ENCODE data around the gene SDK1. TPM values are rescaled to one million over a fixed set of nuclear protein-coding genes. Genes with fewer than 3 reads are reported as not detected.
A peak's percentile ranks its signal among the peaks of the same experiment; 100 is the strongest.

The SDK1 gene
- polyA plus RNA-seq, 1 donor from 2014 or later, result not detected

GRCh38 chr7:3277604-3278572 is 23.2 kb upstream of the SDK1 start:
- H3K9me3 Mint-ChIP-seq, result peaks cover 4 to 9% (median 7%) of the 10 kb centered on the region in 3 donors
- peaks cover 9% of the 10 kb centered on the region for H3K27me3 Mint-ChIP-seq
- no peak overlapping the region for H3K4me3 Mint-ChIP-seq
- H3K27ac Mint-ChIP-seq, result no peak overlapping the region
- no peaks in the 10 kb centered on the region for H3K36me3 Mint-ChIP-seq
- no peaks in the 10 kb centered on the region for H3K4me1 Mint-ChIP-seq

- Mint-ChIP-seq H3K36me3 (no peaks in the 10 kb centered on the region), H3K4me1 (no peaks in the 10 kb centered on the region), H3K27ac (no peak overlapping the region)
These were observed 21.8 kb upstream of the SDK1 start for GRCh38 chr7:3279147-3279818.

GRCh38 chr7:3280445-3280844 is 20.6 kb upstream of the SDK1 start:
- Mint-ChIP-seq H3K36me3 (no peaks in the 10 kb centered on the region), H3K9me3 (peaks cover 4 to 8% (median 6%) of the 10 kb centered on the region in 3 donors), H3K27ac (no peak overlapping the region), H3K4me3 (no peak overlapping the region), H3K4me1 (no peaks in the 10 kb centered on the region), H3K27me3 (peaks cover 7% of the 10 kb centered on the region)

More at GRCh38 chr7:3279147-3279818, 21.8 kb upstream of the SDK1 start:
- Mint-ChIP-seq H3K4me3 (no peak overlapping the region), H3K27me3 (peaks cover 7% of the 10 kb centered on the region), H3K9me3 (peaks cover 4 to 9% (median 6%) of the 10 kb centered on the region in 3 donors)

- Mint-ChIP-seq H3K9me3 (peaks cover 4 to 6% (median 5%) of the 10 kb centered on the region in 3 donors), H3K4me1 (no peaks in the 10 kb centered on the region), H3K4me3 (no peak overlapping the region), H3K36me3 (no peaks in the 10 kb centered on the region), H3K27me3 (peaks cover 7% of the 10 kb centered on the region), H3K27ac (no peak overlapping the region)
These were observed 20.0 kb upstream of the SDK1 start for GRCh38 chr7:3280946-3281656.

- Mint-ChIP-seq H3K9me3 (peaks cover 4 to 5% (median 4%) of the 10 kb centered on the region in 3 donors), H3K4me3 (no peak overlapping the region), H3K36me3 (no peaks in the 10 kb centered on the region), H3K27ac (no peak overlapping the region), H3K27me3 (peaks cover 7% of the 10 kb centered on the region), H3K4me1 (no peaks in the 10 kb centered on the region)
These were observed 18.6 kb upstream of the SDK1 start for GRCh38 chr7:3282457-3282856.

GRCh38 chr7:3283130-3283704 is 17.8 kb upstream of the SDK1 start:
- no peaks in the 10 kb centered on the region for H3K4me1 Mint-ChIP-seq
- no peak overlapping the region for H3K27ac Mint-ChIP-seq
- no peak overlapping the region for H3K4me3 Mint-ChIP-seq
- H3K9me3 Mint-ChIP-seq, result peaks cover 0 to 3% (median 3%) of the 10 kb centered on the region in 3 donors
- peaks cover 3% of the 10 kb centered on the region for H3K27me3 Mint-ChIP-seq
- no peaks in the 10 kb centered on the region for H3K36me3 Mint-ChIP-seq

- Mint-ChIP-seq H3K4me1 (no peaks in the 10 kb centered on the region), H3K36me3 (no peaks in the 10 kb centered on the region), H3K27ac (no peak overlapping the region), H3K27me3 (no peaks in the 10 kb centered on the region), H3K9me3 (peaks cover 0 to 5% (median 3%) of the 10 kb centered on the region in 3 donors), H3K4me3 (no peak overlapping the region)
These were observed 15.4 kb upstream of the SDK1 start for GRCh38 chr7:3285652-3286051.

GRCh38 chr7:3289996-3290395 is 11.1 kb upstream of the SDK1 start:
- H3K36me3 Mint-ChIP-seq, result no peaks in the 10 kb centered on the region
- no peaks in the 10 kb centered on the region for H3K4me1 Mint-ChIP-seq
- H3K27me3 Mint-ChIP-seq, result peaks cover 12% of the 10 kb centered on the region
- H3K4me3 Mint-ChIP-seq, result no peak overlapping the region
- peaks cover 0 to 5% (median 3%) of the 10 kb centered on the region in 3 donors for H3K9me3 Mint-ChIP-seq
- no peak overlapping the region for H3K27ac Mint-ChIP-seq

GRCh38 chr7:3292694-3293093 is 8.4 kb upstream of the SDK1 start:
- H3K27ac Mint-ChIP-seq, result no peak overlapping the region
- H3K4me3 Mint-ChIP-seq, result no peak overlapping the region
- H3K4me1 Mint-ChIP-seq, result no peaks in the 10 kb centered on the region
- H3K9me3 Mint-ChIP-seq, result peaks cover 0 to 4% (median 0%) of the 10 kb centered on the region in 3 donors
- peaks cover 1% of the 10 kb centered on the region for H3K36me3 Mint-ChIP-seq
- H3K27me3 Mint-ChIP-seq, result peaks cover 12% of the 10 kb centered on the region

- Mint-ChIP-seq H3K36me3 (peaks cover 1% of the 10 kb centered on the region), H3K27me3 (peaks cover 15% of the 10 kb centered on the region), H3K4me3 (no peak overlapping the region)
These were observed 6.5 kb upstream of the SDK1 start for GRCh38 chr7:3294432-3295100.

GRCh38 chr7:3297105-3297819 is 3.8 kb upstream of the SDK1 start:
- no peak overlapping the region for H3K4me3 Mint-ChIP-seq
- peaks cover 1% of the 10 kb centered on the region for H3K36me3 Mint-ChIP-seq

More at GRCh38 chr7:3294432-3295100, 6.5 kb upstream of the SDK1 start:
- H3K27ac Mint-ChIP-seq, result no peak overlapping the region
- peaks cover 0 to 2% (median 0%) of the 10 kb centered on the region in 3 donors for H3K9me3 Mint-ChIP-seq
- H3K4me1 Mint-ChIP-seq, result peaks cover 0 to 1% (median 0%) of the 10 kb centered on the region in 3 donors

GRCh38 chr7:3300221-3300650 is 816 bp upstream of the SDK1 start:
- H3K9me3 Mint-ChIP-seq, result peaks cover 0 to 2% (median 0%) of the 10 kb centered on the region in 3 donors
- peaks cover 1% of the 10 kb centered on the region for H3K36me3 Mint-ChIP-seq
- peaks cover 19% of the 10 kb centered on the region for H3K27me3 Mint-ChIP-seq
- H3K4me3 Mint-ChIP-seq, result peak overlapping the region; percentile 37 to 82 (median 53)
- H3K27ac Mint-ChIP-seq, result peak overlapping the region in 1 of 3 donors; percentile 53
- peaks cover 5 to 10% (median 8%) of the 10 kb centered on the region in 3 donors for H3K4me1 Mint-ChIP-seq

More at GRCh38 chr7:3297105-3297819, 3.8 kb upstream of the SDK1 start:
- H3K27me3 Mint-ChIP-seq, result peaks cover 23% of the 10 kb centered on the region
- H3K4me1 Mint-ChIP-seq, result peaks cover under 1 to 4% (median 1%) of the 10 kb centered on the region in 3 donors
- no peak overlapping the region for H3K27ac Mint-ChIP-seq
- peaks cover 0 to 2% (median 0%) of the 10 kb centered on the region in 3 donors for H3K9me3 Mint-ChIP-seq

- Mint-ChIP-seq H3K27ac (no peak overlapping the region), H3K9me3 (peaks cover 0 to 2% (median 0%) of the 10 kb centered on the region in 3 donors), H3K4me1 (peaks cover 5 to 10% (median 8%) of the 10 kb centered on the region in 3 donors), H3K36me3 (peaks cover under 1% of the 10 kb centered on the region), H3K27me3 (peaks cover 21% of the 10 kb centered on the region), H3K4me3 (no peak overlapping the region)
These were observed 338 bp downstream of the SDK1 start for GRCh38 chr7:3301449-3301731.
